PC-9 (cell line): ENCODE data around the gene PTH1R. TPM values are rescaled to one million over a fixed set of nuclear protein-coding genes. Genes with fewer than 3 reads are reported as not detected.

Source experiments
- BruUV-seq: library from RNA; stranded (reverse); fragments of 400-500 nt; replicated peaks from 2 replicates; lab custom pipeline; 2021; lab: Mats Ljungman, UMichigan
- CTCF ChIA-PET: fragments of 300-600 bp; sonication (Branson Sonifier 250); formaldehyde crosslinking; loops from one replicate; lab custom pipeline; 2022; ENCODE audit warnings: antibody characterized with exemption; lab: Charles Lee
- POLR2A ChIA-PET: fragments of 300-600 bp; sonication (Branson Sonifier 250); formaldehyde crosslinking; loops from one replicate; lab custom pipeline; 2022; ENCODE audit warnings: antibody characterized with exemption; ENCODE audit not compliant: unreplicated experiment; lab: Charles Lee
- DNase-seq, 2 experiments: peaks; one replicate each; pipeline versions ENCODE4 v3.0.0 to v3.0.0-alpha.2; 2015 to 2022; ENCODE audit warnings: mixed read lengths in 1 of 2
- H2AFZ ChIP-seq: fragments of 200-600 bp; sonication (generic); 2 replicates; pipeline ENCODE4 v1.8.1; 2017; ENCODE audit warnings: antibody characterized with exemption
- H3F3A ChIP-seq: fragments of 200-600 bp; sonication (generic); 2 replicates; pipeline ENCODE4 v1.8.1; 2017; ENCODE audit warnings: antibody characterized with exemption, mild to moderate bottlenecking, low read depth; ENCODE audit not compliant: insufficient read depth
- H3K27ac ChIP-seq: fragments of 200-600 bp; sonication (generic); 2 replicates; pipeline ENCODE4 v1.6.1; 2016; ENCODE audit warnings: mixed run types
- H3K27me3 ChIP-seq: fragments of 200-600 bp; sonication (generic); 2 replicates; pipeline ENCODE4 v1.6.1; 2016; ENCODE audit warnings: low read depth, mixed run types; ENCODE audit not compliant: insufficient read depth
- H3K36me3 ChIP-seq: fragments of 200-600 bp; sonication (generic); 2 replicates; pipeline ENCODE4 v1.6.1; 2016; ENCODE audit warnings: low read depth, mixed run types
- H3K4me1 ChIP-seq: fragments of 200-600 bp; sonication (generic); replicated peaks from 2 replicates; pipeline ENCODE4 v1.6.1; 2016; ENCODE audit warnings: mixed run types; ENCODE audit not compliant: insufficient read depth
- H3K4me2 ChIP-seq: fragments of 200-600 bp; sonication (generic); 2 replicates; pipeline ENCODE4 v1.6.1; 2017; ENCODE audit warnings: mixed run types
- H3K4me3 ChIP-seq: fragments of 200-600 bp; sonication (generic); 2 replicates; pipeline ENCODE4 v1.6.1; 2016; ENCODE audit warnings: mixed run types
- H3K79me2 ChIP-seq: fragments of 200-600 bp; sonication (generic); 2 replicates; pipeline ENCODE4 v1.6.1; 2017; ENCODE audit warnings: low read depth, mixed run types
- H3K9me2 ChIP-seq: fragments of 200-600 bp; sonication (generic); 2 replicates; pipeline ENCODE4 v1.8.1; 2017; ENCODE audit warnings: mild to moderate bottlenecking; ENCODE audit not compliant: insufficient read depth
- H3K9me3 ChIP-seq: fragments of 200-600 bp; sonication (generic); 2 replicates; pipeline ENCODE4 v1.8.1; 2016; ENCODE audit warnings: low read depth; ENCODE audit not compliant: insufficient read depth
- H4K20me1 ChIP-seq: fragments of 200-600 bp; sonication (generic); 2 replicates; pipeline ENCODE4 v1.8.1; 2017; ENCODE audit not compliant: insufficient read depth
- EZH2 ChIP-seq: fragments of 200-600 bp; sonication (generic); IDR thresholded peaks from 2 replicates; pipeline ENCODE4 v1.8.0; 2017; ENCODE audit warnings: antibody characterized with exemption, low read depth
- intact Hi-C: fragments of 100-400 bp; cut with micrococcal nuclease; formaldehyde crosslinking; loops from one replicate; pipeline ENCODE4 v1.10.0; 2022; ENCODE audit not compliant: unreplicated experiment
- total RNA-seq: library from RNA; stranded (reverse); gene quantifications from 2 replicates; pipeline ENCODE4 v1.2.3, GENCODE V29; 2021
- TF ChIP-seq, protein P1 (sequence below): fragments of 200-600 bp; sonication (generic); conservative IDR thresholded peaks from 2 replicates; pipeline ENCODE4 v1.6.1; 2017; ENCODE audit warnings: mixed run types, antibody characterized with exemption, mild to moderate bottlenecking, moderate library complexity

Gene PTH1R
- total RNA-seq, 1 experiment from 2014 or later: not detected

- Histone ChIP-seq H3F3A (no peaks in the 10 kb centered on the region), H3K79me2 (no peaks in the 10 kb centered on the region), H2AFZ (no peak overlapping the region), H3K9me3 (no peaks in the 10 kb centered on the region), H3K4me3 (no peak overlapping the region), H3K9me2 (no peaks in the 10 kb centered on the region), H3K4me1 (0 out of 2 replicates have a peak, but pooled peaks cover 4% of the 10 kb centered on the region), H3K36me3 (no peaks in the 10 kb centered on the region), H3K4me2 (no peak overlapping the region), H4K20me1 (no peaks in the 10 kb centered on the region), H3K27ac (no peak overlapping the region), H3K27me3 (peaks cover 17% of the 10 kb centered on the region)
- intact Hi-C loops: no loop called here
- ChIA-PET CTCF (no interaction called here), POLR2A (no interaction called here)
- DNase-seq: no peak
- no peak for TF ChIP-seq EZH2
- TF ChIP-seq, protein P1, sequence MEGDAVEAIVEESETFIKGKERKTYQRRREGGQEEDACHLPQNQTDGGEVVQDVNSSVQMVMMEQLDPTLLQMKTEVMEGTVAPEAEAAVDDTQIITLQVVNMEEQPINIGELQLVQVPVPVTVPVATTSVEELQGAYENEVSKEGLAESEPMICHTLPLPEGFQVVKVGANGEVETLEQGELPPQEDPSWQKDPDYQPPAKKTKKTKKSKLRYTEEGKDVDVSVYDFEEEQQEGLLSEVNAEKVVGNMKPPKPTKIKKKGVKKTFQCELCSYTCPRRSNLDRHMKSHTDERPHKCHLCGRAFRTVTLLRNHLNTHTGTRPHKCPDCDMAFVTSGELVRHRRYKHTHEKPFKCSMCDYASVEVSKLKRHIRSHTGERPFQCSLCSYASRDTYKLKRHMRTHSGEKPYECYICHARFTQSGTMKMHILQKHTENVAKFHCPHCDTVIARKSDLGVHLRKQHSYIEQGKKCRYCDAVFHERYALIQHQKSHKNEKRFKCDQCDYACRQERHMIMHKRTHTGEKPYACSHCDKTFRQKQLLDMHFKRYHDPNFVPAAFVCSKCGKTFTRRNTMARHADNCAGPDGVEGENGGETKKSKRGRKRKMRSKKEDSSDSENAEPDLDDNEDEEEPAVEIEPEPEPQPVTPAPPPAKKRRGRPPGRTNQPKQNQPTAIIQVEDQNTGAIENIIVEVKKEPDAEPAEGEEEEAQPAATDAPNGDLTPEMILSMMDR: no peak
- no TSS peak for BruUV-seq
Observed at GRCh38 chr3:46888705-46889104, 11.2 kb downstream of the PTH1R start.

DNA sequence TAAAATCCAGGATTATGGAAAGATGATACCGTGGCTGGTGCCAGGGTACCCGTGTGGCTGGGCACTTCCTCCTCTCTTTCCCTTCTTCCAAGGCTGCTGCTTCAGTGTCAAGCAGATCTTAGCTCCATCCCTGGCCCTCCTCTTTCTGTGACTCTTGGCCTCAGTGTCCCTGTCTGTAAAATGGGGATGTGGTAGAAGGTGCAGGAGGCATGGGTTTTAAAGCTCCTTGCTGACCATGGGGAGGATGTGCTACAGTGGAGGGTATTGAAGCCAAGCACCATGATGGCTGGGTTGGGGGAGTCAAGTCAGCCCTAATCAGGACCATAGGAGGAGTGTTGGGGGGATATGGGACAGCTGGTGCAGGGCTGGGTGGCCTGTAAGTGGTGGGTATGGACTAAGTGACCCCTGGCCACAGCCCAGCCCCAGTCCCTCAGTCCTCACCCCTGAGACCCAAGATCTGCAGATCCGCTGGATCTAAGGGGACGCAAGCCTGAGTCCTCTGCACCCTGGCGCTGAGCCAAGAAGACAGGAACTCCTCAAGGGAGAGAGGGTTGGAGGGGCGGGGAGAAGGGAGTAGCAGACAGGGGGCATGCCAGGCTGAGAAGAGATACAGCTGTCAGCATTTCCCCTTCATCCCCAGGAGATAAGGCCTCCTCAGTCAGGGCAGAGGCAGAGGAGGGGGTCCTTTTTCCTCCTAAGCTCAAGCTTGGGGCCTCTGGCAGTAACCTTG, 12.0 kb downstream of the PTH1R start:
- Histone ChIP-seq H3K9me3 (no peaks in the 10 kb centered on the region), H3K4me2 (no peak overlapping the region), H3K79me2 (no peaks in the 10 kb centered on the region), H3F3A (no peaks in the 10 kb centered on the region), H4K20me1 (no peaks in the 10 kb centered on the region), H3K9me2 (no peaks in the 10 kb centered on the region), H3K4me1 (0 out of 2 replicates have a peak, but pooled peaks cover 4% of the 10 kb centered on the region), H3K27me3 (peaks cover 9% of the 10 kb centered on the region), H3K4me3 (no peak overlapping the region), H3K36me3 (no peaks in the 10 kb centered on the region), H2AFZ (no peak overlapping the region), H3K27ac (no peak overlapping the region)
- no peak for TF ChIP-seq EZH2
- TF ChIP-seq, protein P1: no peak
- ChIA-PET POLR2A (no interaction called here), CTCF (no interaction called here)
- DNase-seq: no peak
- BruUV-seq: no TSS peak
- intact Hi-C loops: no loop called here

DNA sequence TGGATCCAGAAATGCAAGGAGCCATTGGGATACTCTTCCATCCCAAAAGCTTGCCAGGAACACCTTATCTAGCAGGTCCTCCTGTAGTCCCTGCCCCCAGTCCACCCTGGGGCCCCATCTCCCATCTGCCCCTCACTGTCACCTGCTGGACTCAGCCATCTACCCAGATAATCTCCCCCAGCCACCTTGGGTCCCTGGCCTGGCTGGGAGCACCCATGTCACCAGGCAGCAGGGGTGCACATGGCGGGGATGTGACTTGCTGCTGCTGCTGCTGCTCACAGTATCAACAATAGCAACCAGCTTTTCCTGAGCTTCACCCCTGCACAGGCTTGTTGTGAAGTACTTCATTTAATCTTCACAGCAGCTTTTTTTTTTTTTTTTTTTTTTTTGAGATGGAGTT, 12.6 kb downstream of the PTH1R start:
- H3K27ac ChIP-seq: no peak overlapping the region
- intact Hi-C loops: no loop called here
- 0 out of 2 replicates have a peak, but pooled peaks cover 4% of the 10 kb centered on the region for H3K4me1 ChIP-seq
- no peak overlapping the region for H2AFZ ChIP-seq
- H3K79me2 ChIP-seq: no peaks in the 10 kb centered on the region
- 0 out of 2 replicates have a peak, but pooled peaks cover 3% of the 10 kb centered on the region for H3K27me3 ChIP-seq
- no TSS peak for BruUV-seq
- DNase-seq: no peak
- H3K9me2 ChIP-seq: no peaks in the 10 kb centered on the region
- no peaks in the 10 kb centered on the region for H4K20me1 ChIP-seq
- H3K9me3 ChIP-seq: no peaks in the 10 kb centered on the region
- no peak overlapping the region for H3K4me3 ChIP-seq
- TF ChIP-seq, protein P1: no peak
- TF ChIP-seq EZH2: no peak
- no peak overlapping the region for H3K4me2 ChIP-seq
- ChIA-PET CTCF (no interaction called here), POLR2A (no interaction called here)
- no peaks in the 10 kb centered on the region for H3F3A ChIP-seq
- no peaks in the 10 kb centered on the region for H3K36me3 ChIP-seq
